GM12872 (cell line): ENCODE measurements around the gene ZHX3.

Source experiments
- CTCF ChIP-seq: IDR thresholded peaks from 3 replicates; pipeline ENCODE4 v1.5.1; 2011; ENCODE audit warnings: low read depth, mild to moderate bottlenecking, low read length, moderate library complexity; ENCODE audit not compliant: insufficient read depth

ZHX3 gene

GRCh38 chr20:41272339-41272738 lies 45.2 kb downstream of the ZHX3 start:
- TF ChIP-seq CTCF: no peak

GRCh38 chr20:41268917-41269652 lies 48.4 kb downstream of the ZHX3 start:
- no peak for TF ChIP-seq CTCF

- no peak for TF ChIP-seq CTCF
These were observed 49.1 kb downstream of the ZHX3 start for GRCh38 chr20:41268402-41268801.

GRCh38 chr20:41265938-41266337 lies 51.6 kb downstream of the ZHX3 start:
- TF ChIP-seq CTCF: no peak

GRCh38 chr20:41264819-41265218 lies 52.7 kb downstream of the ZHX3 start:
- no peak for TF ChIP-seq CTCF

- no peak for TF ChIP-seq CTCF
These were observed 55.5 kb downstream of the ZHX3 start for GRCh38 chr20:41261790-41262717.

GRCh38 chr20:41261260-41261659 lies 56.3 kb downstream of the ZHX3 start:
- TF ChIP-seq CTCF: no peak
